CD4-positive, alpha-beta T cell treated with Interleukin-15 for 4 hours (primary cell): ENCODE measurements around the gene LNX2.

ENCODE experiments used
- DNase-seq: peaks from one replicate; pipeline ENCODE4 v3.0.0-alpha.2; 2020; ENCODE audit warnings: low spot score

The LNX2 gene

GRCh38 chr13:27504128-27504867 is 116.0 kb downstream of the LNX2 start:
- DNase-seq, result no peak

GRCh38 chr13:27500806-27501534 is 119.4 kb downstream of the LNX2 start:
- no peak for DNase-seq

GRCh38 chr13:27497563-27498230 is 122.6 kb downstream of the LNX2 start:
- no peak for DNase-seq

GRCh38 chr13:27496536-27497273 is 123.6 kb downstream of the LNX2 start:
- DNase-seq, result no peak

GRCh38 chr13:27496006-27496405 is 124.3 kb downstream of the LNX2 start:
- DNase-seq, result no peak
